ENCODE data around the gene EFCAB11. TPM values are rescaled to one million over a fixed set of nuclear protein-coding genes. Genes with fewer than 3 reads are reported as not detected.

The EFCAB11 gene
- total RNA-seq, 4 donors from 2014 or later, result 2.9 to 5.0 (median 4.1) TPM

GRCh38 chr14:89767131-89767530 lies 187.4 kb downstream of the EFCAB11 start:
- TF ChIP-seq, protein P1, sequence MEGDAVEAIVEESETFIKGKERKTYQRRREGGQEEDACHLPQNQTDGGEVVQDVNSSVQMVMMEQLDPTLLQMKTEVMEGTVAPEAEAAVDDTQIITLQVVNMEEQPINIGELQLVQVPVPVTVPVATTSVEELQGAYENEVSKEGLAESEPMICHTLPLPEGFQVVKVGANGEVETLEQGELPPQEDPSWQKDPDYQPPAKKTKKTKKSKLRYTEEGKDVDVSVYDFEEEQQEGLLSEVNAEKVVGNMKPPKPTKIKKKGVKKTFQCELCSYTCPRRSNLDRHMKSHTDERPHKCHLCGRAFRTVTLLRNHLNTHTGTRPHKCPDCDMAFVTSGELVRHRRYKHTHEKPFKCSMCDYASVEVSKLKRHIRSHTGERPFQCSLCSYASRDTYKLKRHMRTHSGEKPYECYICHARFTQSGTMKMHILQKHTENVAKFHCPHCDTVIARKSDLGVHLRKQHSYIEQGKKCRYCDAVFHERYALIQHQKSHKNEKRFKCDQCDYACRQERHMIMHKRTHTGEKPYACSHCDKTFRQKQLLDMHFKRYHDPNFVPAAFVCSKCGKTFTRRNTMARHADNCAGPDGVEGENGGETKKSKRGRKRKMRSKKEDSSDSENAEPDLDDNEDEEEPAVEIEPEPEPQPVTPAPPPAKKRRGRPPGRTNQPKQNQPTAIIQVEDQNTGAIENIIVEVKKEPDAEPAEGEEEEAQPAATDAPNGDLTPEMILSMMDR (IDR thresholded peaks at IDR 0.05), result no peak
- DNase-seq (ENCODE audit: low spot score) (no peak), ATAC-seq (ENCODE audit: low FRiP score) (no peak)

DNA sequence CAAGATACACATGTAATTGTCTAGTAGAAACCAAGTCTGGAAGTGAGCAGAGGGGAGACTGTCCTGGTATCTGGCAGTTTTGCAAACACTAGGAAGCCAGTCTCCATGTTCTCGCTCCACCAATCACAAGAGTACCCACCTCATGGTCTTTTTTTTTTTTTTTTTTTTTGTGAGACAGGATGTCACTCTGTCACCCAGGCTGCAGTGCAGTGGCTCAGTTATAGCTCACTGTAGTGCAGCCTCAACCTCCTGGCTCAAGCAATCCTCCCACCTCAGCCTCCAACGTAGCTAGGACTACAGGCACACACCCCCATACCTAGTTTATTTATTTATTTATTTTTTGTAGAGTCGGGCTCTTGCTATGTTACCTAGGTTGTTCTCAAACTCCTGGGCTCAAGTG lies 189.2 kb downstream of the EFCAB11 start:
- no peak for ATAC-seq (ENCODE audit: low FRiP score)
- TF ChIP-seq, protein P1 (IDR thresholded peaks at IDR 0.05), result no peak
- no peak for DNase-seq (ENCODE audit: low spot score)

GRCh38 chr14:89760086-89760485 lies 194.4 kb downstream of the EFCAB11 start:
- ATAC-seq (ENCODE audit: low FRiP score), result no peak
- TF ChIP-seq, protein P1 (IDR thresholded peaks at IDR 0.05), result no peak
- no peak for DNase-seq (ENCODE audit: low spot score)

GRCh38 chr14:89757313-89757939 lies 197.1 kb downstream of the EFCAB11 start:
- ATAC-seq (ENCODE audit: low FRiP score), result no peak
- no peak for DNase-seq (ENCODE audit: low spot score)
- TF ChIP-seq, protein P1 (IDR thresholded peaks at IDR 0.05), result no peak

GRCh38 chr14:89755816-89756215 lies 198.7 kb downstream of the EFCAB11 start:
- ATAC-seq (ENCODE audit: low FRiP score) (no peak), DNase-seq (ENCODE audit: low spot score) (no peak)
- TF ChIP-seq, protein P1 (IDR thresholded peaks at IDR 0.05), result no peak

DNA sequence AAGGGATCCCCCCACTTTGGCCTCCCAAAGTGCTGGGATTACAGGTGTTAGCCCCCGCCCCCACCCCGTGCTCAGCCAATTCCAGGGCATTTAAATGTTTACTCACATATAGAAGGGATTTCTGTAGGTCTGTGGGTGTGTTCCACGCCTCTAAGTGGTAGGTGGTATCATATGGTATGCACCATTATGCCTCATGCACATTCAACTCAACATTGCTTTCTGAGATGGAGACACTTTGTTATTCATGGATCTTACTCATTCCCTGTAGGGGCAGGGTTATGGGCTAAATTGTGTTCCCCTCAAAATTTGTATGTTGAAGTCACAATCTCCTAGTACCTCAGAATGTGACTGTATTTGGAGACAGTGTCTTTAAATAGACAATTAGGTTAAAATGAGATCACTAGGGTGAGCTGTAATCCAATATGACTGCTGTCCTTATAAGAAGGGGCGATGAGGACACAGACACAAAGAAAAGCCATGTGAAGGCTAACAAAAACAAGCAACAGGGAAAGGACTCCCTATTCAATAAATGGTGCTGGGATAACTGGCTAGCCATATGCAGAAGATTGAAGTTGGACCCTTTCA lies 200.6 kb downstream of the EFCAB11 start:
- no peak for DNase-seq (ENCODE audit: low spot score)

More for the DNA sequence above, 200.6 kb downstream of the EFCAB11 start:
- no peak for ATAC-seq (ENCODE audit: low FRiP score)
- TF ChIP-seq, protein P1 (IDR thresholded peaks at IDR 0.05), result no peak
